Loucy (cell line): Measurements from ENCODE around the gene BCL2L14.

Experiments used
- H2AFZ ChIP-seq: fragments of 200-600 bp; sonication (generic); 2 replicates; pipeline ENCODE4 v1.6.0; 2016; ENCODE audit warnings: antibody characterized with exemption, mild to moderate bottlenecking, low read length, moderate library complexity
- H3F3A ChIP-seq: fragments of 200-600 bp; 2 replicates; pipeline ENCODE4 v1.6.0; 2016; ENCODE audit warnings: antibody characterized with exemption, low read depth, mild to moderate bottlenecking
- H3K27me3 ChIP-seq: fragments of 200-600 bp; sonication (generic); 2 replicates; pipeline ENCODE4 v1.6.1; 2014; ENCODE audit warnings: low read length, mild to moderate bottlenecking; ENCODE audit not compliant: insufficient read depth, poor library complexity, severe bottlenecking
- H3K36me3 ChIP-seq: fragments of 200-600 bp; sonication (generic); 2 replicates; pipeline ENCODE4 v1.6.1; 2016; ENCODE audit warnings: low read length; ENCODE audit not compliant: insufficient read depth
- H3K4me1 ChIP-seq: fragments of 200-600 bp; sonication (generic); 2 replicates; pipeline ENCODE4 v1.5.1; 2014; ENCODE audit warnings: low read length, mild to moderate bottlenecking; ENCODE audit not compliant: insufficient read depth, poor library complexity, severe bottlenecking
- H3K4me2 ChIP-seq: fragments of 200-600 bp; sonication (generic); 2 replicates; pipeline ENCODE4 v1.6.0; 2014; ENCODE audit warnings: antibody characterized with exemption, low read length, low read depth, mild to moderate bottlenecking; ENCODE audit not compliant: poor library complexity, severe bottlenecking
- H3K4me3 ChIP-seq: fragments of 200-600 bp; sonication (generic); 2 replicates; pipeline ENCODE4 v1.5.1; 2014; ENCODE audit warnings: low read length, mild to moderate bottlenecking, mixed read lengths; ENCODE audit not compliant: poor library complexity, severe bottlenecking
- H3K79me2 ChIP-seq: fragments of 200-600 bp; sonication (generic); 2 replicates; pipeline ENCODE4 v1.6.1; 2014; ENCODE audit warnings: low read length; ENCODE audit not compliant: insufficient read depth
- H3K9ac ChIP-seq: fragments of 200-600 bp; sonication (generic); 2 replicates; pipeline ENCODE4 v1.6.0; 2014; ENCODE audit warnings: mild to moderate bottlenecking, low read depth, low read length, moderate library complexity; ENCODE audit not compliant: poor library complexity, severe bottlenecking
- H3K9me2 ChIP-seq: fragments of 200-600 bp; sonication (generic); replicated peaks from 2 replicates; pipeline ENCODE4 v1.6.1; 2016; ENCODE audit warnings: low read depth, low read length, mixed read lengths
- H3K9me3 ChIP-seq: fragments of 200-600 bp; sonication (generic); 2 replicates; pipeline ENCODE4 v1.6.1; 2014; ENCODE audit warnings: mild to moderate bottlenecking, antibody characterized with exemption, low read length, low read depth; ENCODE audit not compliant: insufficient read depth
- H4K20me1 ChIP-seq: fragments of 200-600 bp; sonication (generic); 2 replicates; pipeline ENCODE4 v1.6.0; 2014; ENCODE audit warnings: antibody characterized with exemption, low read length, mild to moderate bottlenecking; ENCODE audit not compliant: insufficient read depth, poor library complexity, severe bottlenecking
- EZH2phosphoT487 ChIP-seq: fragments of 200-600 bp; IDR thresholded peaks from 2 replicates; pipeline ENCODE4 v1.6.1; 2018; ENCODE audit warnings: antibody characterized with exemption, mild to moderate bottlenecking, moderate library complexity, borderline replicate concordance
- TF ChIP-seq, protein P1 (sequence below): fragments of 200-600 bp; sonication (generic); conservative IDR thresholded peaks from 2 replicates; pipeline ENCODE4 v1.5.1; 2014; ENCODE audit warnings: mild to moderate bottlenecking, antibody characterized with exemption, low read length

The BCL2L14 gene

GRCh38 chr12:12087693-12088034, 16.9 kb downstream of the BCL2L14 start:
- H3K4me3 ChIP-seq: no peak overlapping the region
- no peak overlapping the region for H2AFZ ChIP-seq
- H3K9me2 ChIP-seq: no peaks in the 10 kb centered on the region
- no peaks in the 10 kb centered on the region for H3K9me3 ChIP-seq
- no peaks in the 10 kb centered on the region for H3K4me1 ChIP-seq
- TF ChIP-seq, protein P1, sequence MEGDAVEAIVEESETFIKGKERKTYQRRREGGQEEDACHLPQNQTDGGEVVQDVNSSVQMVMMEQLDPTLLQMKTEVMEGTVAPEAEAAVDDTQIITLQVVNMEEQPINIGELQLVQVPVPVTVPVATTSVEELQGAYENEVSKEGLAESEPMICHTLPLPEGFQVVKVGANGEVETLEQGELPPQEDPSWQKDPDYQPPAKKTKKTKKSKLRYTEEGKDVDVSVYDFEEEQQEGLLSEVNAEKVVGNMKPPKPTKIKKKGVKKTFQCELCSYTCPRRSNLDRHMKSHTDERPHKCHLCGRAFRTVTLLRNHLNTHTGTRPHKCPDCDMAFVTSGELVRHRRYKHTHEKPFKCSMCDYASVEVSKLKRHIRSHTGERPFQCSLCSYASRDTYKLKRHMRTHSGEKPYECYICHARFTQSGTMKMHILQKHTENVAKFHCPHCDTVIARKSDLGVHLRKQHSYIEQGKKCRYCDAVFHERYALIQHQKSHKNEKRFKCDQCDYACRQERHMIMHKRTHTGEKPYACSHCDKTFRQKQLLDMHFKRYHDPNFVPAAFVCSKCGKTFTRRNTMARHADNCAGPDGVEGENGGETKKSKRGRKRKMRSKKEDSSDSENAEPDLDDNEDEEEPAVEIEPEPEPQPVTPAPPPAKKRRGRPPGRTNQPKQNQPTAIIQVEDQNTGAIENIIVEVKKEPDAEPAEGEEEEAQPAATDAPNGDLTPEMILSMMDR: no peak
- TF ChIP-seq EZH2phosphoT487: no peak
- no peaks in the 10 kb centered on the region for H4K20me1 ChIP-seq
- H3K4me2 ChIP-seq: no peak overlapping the region
- H3F3A ChIP-seq: no peaks in the 10 kb centered on the region
- no peaks in the 10 kb centered on the region for H3K36me3 ChIP-seq
- no peaks in the 10 kb centered on the region for H3K79me2 ChIP-seq
- no peak overlapping the region for H3K9ac ChIP-seq
- no peaks in the 10 kb centered on the region for H3K27me3 ChIP-seq

GRCh38 chr12:12088147-12088546, 17.4 kb downstream of the BCL2L14 start:
- Histone ChIP-seq H3K4me3 (no peak overlapping the region), H3F3A (no peaks in the 10 kb centered on the region), H2AFZ (no peak overlapping the region), H3K36me3 (no peaks in the 10 kb centered on the region), H3K27me3 (no peaks in the 10 kb centered on the region), H3K9ac (no peak overlapping the region), H3K9me3 (no peaks in the 10 kb centered on the region), H3K4me1 (no peaks in the 10 kb centered on the region), H3K79me2 (no peaks in the 10 kb centered on the region), H3K9me2 (no peaks in the 10 kb centered on the region), H4K20me1 (no peaks in the 10 kb centered on the region), H3K4me2 (no peak overlapping the region)
- TF ChIP-seq EZH2phosphoT487: no peak
- TF ChIP-seq, protein P1: no peak

- Histone ChIP-seq H3K9me2 (no peaks in the 10 kb centered on the region), H3K79me2 (no peaks in the 10 kb centered on the region), H4K20me1 (no peaks in the 10 kb centered on the region), H3K4me1 (no peaks in the 10 kb centered on the region), H3K27me3 (no peaks in the 10 kb centered on the region), H3F3A (no peaks in the 10 kb centered on the region), H3K9me3 (no peaks in the 10 kb centered on the region), H3K4me3 (no peak overlapping the region), H3K4me2 (no peak overlapping the region), H3K9ac (no peak overlapping the region), H3K36me3 (no peaks in the 10 kb centered on the region), H2AFZ (no peak overlapping the region)
- no peak for TF ChIP-seq EZH2phosphoT487
- TF ChIP-seq, protein P1: no peak
Observed at GRCh38 chr12:12088761-12089160, 18.0 kb downstream of the BCL2L14 start.
